ENCODE results near the gene EPB41. TPM values are rescaled to one million over a fixed set of nuclear protein-coding genes. Genes with fewer than 3 reads are reported as not detected.
"Not testable (repeated sequence)": the region's sequence is repeated elsewhere in the genome, so short reads cannot be mapped to it uniquely, and the experiment has no call there.

EPB41 gene
- total RNA-seq, 2 donors from 2014 or later = 65.4 to 74.0 TPM

- Histone ChIP-seq H3K27ac (no peak overlapping the region), H3K4me3 (no peak overlapping the region), H3K27me3 (peaks cover 17% of the 10 kb centered on the region), H3K9ac (ENCODE audit: low read depth in 2 of 2, low read length in 2 of 2) (no peak overlapping the region), H3K4me1 (no peaks in the 10 kb centered on the region), H3K9me3 (no peaks in the 10 kb centered on the region), H3K36me3 (no peaks in the 10 kb centered on the region)
- no peak for DNase-seq
- intact Hi-C loops (cut with DNase I) = loop anchor here (5.0 to 10.0 kb wide), 2 partner anchors 46 to 246 kb away; no protein-coding TSS in a partner anchor
- TF ChIP-seq CTCF (IDR thresholded peaks at IDR 0.05) = no peak
Observed at GRCh38 chr1:29128739-29129138, 214.4 kb downstream of the EPB41 start.

GRCh38 chr1:29129916-29130315 is 215.5 kb downstream of the EPB41 start:
- Histone ChIP-seq H3K9me3 (no peaks in the 10 kb centered on the region), H3K9ac (ENCODE audit: low read depth in 2 of 2, low read length in 2 of 2) (no peak overlapping the region), H3K27me3 (peaks cover 7% of the 10 kb centered on the region), H3K4me1 (no peaks in the 10 kb centered on the region), H3K36me3 (no peaks in the 10 kb centered on the region), H3K27ac (no peak overlapping the region), H3K4me3 (no peak overlapping the region)
- intact Hi-C loops (cut with DNase I) = loop anchor here (5.0 to 10.0 kb wide), 2 partner anchors 45 to 248 kb away; no protein-coding TSS in a partner anchor
- no peak for DNase-seq
- TF ChIP-seq CTCF (IDR thresholded peaks at IDR 0.05) = no peak

- H3K27ac ChIP-seq; H3K36me3 ChIP-seq; H3K4me3 ChIP-seq; intact Hi-C loops (cut with DNase I); H3K27me3 ChIP-seq; H3K9me3 ChIP-seq; H3K9ac ChIP-seq (ENCODE audit: low read depth in 2 of 2, low read length in 2 of 2); DNase-seq; H3K4me1 ChIP-seq: not testable (repeated sequence)
Observed at GRCh38 chr1:29131056-29131455, 216.7 kb downstream of the EPB41 start.

GRCh38 chr1:29133861-29134694 is 219.7 kb downstream of the EPB41 start:
- H3K4me1 ChIP-seq = no peaks in the 10 kb centered on the region
- H3K4me3 ChIP-seq = peak overlapping the region; percentile 2
- H3K9ac ChIP-seq (ENCODE audit: low read depth in 2 of 2, low read length in 2 of 2) = no peak overlapping the region
- TF ChIP-seq CTCF (IDR thresholded peaks at IDR 0.05) = no peak
- no peaks in the 10 kb centered on the region for H3K27me3 ChIP-seq
- H3K36me3 ChIP-seq = no peaks in the 10 kb centered on the region
- no peaks in the 10 kb centered on the region for H3K9me3 ChIP-seq
- H3K27ac ChIP-seq = no peak overlapping the region
- DNase-seq = peak; percentile 40
- intact Hi-C loops (cut with DNase I) = no loop called here

GRCh38 chr1:29134695-29135028 is 220.3 kb downstream of the EPB41 start:
- H3K36me3 ChIP-seq = no peaks in the 10 kb centered on the region
- no peak for DNase-seq
- intact Hi-C loops (cut with DNase I) = no loop called here
- H3K4me1 ChIP-seq = no peaks in the 10 kb centered on the region
- no peaks in the 10 kb centered on the region for H3K9me3 ChIP-seq
- no peak overlapping the region for H3K27ac ChIP-seq
- no peak for TF ChIP-seq CTCF (IDR thresholded peaks at IDR 0.05)
- no peak overlapping the region for H3K9ac ChIP-seq (ENCODE audit: low read depth in 2 of 2, low read length in 2 of 2)
- H3K27me3 ChIP-seq = no peaks in the 10 kb centered on the region
- H3K4me3 ChIP-seq = no peak overlapping the region

- H3K4me3 ChIP-seq = no peak overlapping the region
- H3K27ac ChIP-seq = no peak overlapping the region
- no peaks in the 10 kb centered on the region for H3K4me1 ChIP-seq
- no peaks in the 10 kb centered on the region for H3K36me3 ChIP-seq
- H3K27me3 ChIP-seq = no peaks in the 10 kb centered on the region
- no peak for TF ChIP-seq CTCF (IDR thresholded peaks at IDR 0.05)
- H3K9ac ChIP-seq (ENCODE audit: low read depth in 2 of 2, low read length in 2 of 2) = no peak overlapping the region
- intact Hi-C loops (cut with DNase I) = no loop called here
- no peaks in the 10 kb centered on the region for H3K9me3 ChIP-seq
- DNase-seq = no peak
Observed at GRCh38 chr1:29136391-29136915, 222.1 kb downstream of the EPB41 start.

Data from colonic mucosa (tissue), 4 donors.